Chondrocyte (in vitro differentiated cells): Measurements from ENCODE around the gene CCL23. TPM values are rescaled to one million over a fixed set of nuclear protein-coding genes. Genes with fewer than 3 reads are reported as not detected.

ENCODE experiments used
- DNase-seq: peaks from one replicate; pipeline ENCODE4 v3.0.0; 2021; ENCODE audit warnings: mixed read lengths, low spot score
- H3K27ac Mint-ChIP-seq: one replicate; pipeline ENCODE4 v1.8.0; 2021; ENCODE audit warnings: mild to moderate bottlenecking, moderate library complexity, mixed read lengths; ENCODE audit not compliant: unreplicated experiment
- H3K27me3 Mint-ChIP-seq: 2 replicates; pipeline ENCODE4 v1.8.0; 2021; ENCODE audit warnings: low read depth, mixed read lengths
- H3K36me3 Mint-ChIP-seq: 2 replicates; pipeline ENCODE4 v1.8.0; 2021; ENCODE audit warnings: low read depth, mixed read lengths
- H3K4me1 Mint-ChIP-seq: 2 replicates; pipeline ENCODE4 v1.8.0; 2021; ENCODE audit warnings: low read depth, mild to moderate bottlenecking, mixed read lengths
- H3K4me3 Mint-ChIP-seq: one replicate; pipeline ENCODE4 v1.8.0; 2021; ENCODE audit warnings: mild to moderate bottlenecking, moderate library complexity, mixed read lengths; ENCODE audit not compliant: unreplicated experiment
- H3K9me3 Mint-ChIP-seq: 2 replicates; pipeline ENCODE4 v1.8.0; 2021; ENCODE audit warnings: low read depth, mixed read lengths
- total RNA-seq: library from RNA; stranded (reverse); gene quantifications from 3 replicates; pipeline ENCODE4 v1.2.1, GENCODE V29; 2021
- TF ChIP-seq, protein P1 (sequence below): fragments of 200-600 bp; sonication (generic); IDR thresholded peaks from 2 replicates; pipeline ENCODE4 v1.5.0; 2021; ENCODE audit warnings: antibody characterized with exemption, mild to moderate bottlenecking, moderate library complexity

Gene CCL23
- total RNA-seq, 1 donor from 2014 or later: not detected

DNA sequence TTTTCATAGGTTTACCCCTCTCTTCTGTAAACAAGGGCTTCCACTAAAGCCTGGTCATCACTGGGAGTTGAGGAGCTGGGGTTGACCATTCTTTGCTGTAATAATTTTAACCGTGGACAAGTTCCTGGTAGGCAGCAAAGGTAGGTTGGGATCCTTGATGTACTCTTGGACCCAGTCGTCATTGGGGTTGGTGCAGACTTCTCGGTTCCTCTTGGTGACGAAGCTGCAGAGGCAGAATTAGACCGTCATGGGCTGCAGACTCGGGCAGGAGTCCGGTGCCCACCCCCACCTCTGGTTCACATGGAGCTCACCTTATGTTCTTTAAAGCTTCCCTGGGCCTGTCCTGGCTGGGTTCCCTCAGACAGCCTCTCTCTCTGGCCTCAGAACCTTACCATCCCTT lies 40.3 kb downstream of the CCL23 start:
- H3K9me3 Mint-ChIP-seq: no peaks in the 10 kb centered on the region
- TF ChIP-seq, protein P1, sequence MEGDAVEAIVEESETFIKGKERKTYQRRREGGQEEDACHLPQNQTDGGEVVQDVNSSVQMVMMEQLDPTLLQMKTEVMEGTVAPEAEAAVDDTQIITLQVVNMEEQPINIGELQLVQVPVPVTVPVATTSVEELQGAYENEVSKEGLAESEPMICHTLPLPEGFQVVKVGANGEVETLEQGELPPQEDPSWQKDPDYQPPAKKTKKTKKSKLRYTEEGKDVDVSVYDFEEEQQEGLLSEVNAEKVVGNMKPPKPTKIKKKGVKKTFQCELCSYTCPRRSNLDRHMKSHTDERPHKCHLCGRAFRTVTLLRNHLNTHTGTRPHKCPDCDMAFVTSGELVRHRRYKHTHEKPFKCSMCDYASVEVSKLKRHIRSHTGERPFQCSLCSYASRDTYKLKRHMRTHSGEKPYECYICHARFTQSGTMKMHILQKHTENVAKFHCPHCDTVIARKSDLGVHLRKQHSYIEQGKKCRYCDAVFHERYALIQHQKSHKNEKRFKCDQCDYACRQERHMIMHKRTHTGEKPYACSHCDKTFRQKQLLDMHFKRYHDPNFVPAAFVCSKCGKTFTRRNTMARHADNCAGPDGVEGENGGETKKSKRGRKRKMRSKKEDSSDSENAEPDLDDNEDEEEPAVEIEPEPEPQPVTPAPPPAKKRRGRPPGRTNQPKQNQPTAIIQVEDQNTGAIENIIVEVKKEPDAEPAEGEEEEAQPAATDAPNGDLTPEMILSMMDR: no peak

DNA sequence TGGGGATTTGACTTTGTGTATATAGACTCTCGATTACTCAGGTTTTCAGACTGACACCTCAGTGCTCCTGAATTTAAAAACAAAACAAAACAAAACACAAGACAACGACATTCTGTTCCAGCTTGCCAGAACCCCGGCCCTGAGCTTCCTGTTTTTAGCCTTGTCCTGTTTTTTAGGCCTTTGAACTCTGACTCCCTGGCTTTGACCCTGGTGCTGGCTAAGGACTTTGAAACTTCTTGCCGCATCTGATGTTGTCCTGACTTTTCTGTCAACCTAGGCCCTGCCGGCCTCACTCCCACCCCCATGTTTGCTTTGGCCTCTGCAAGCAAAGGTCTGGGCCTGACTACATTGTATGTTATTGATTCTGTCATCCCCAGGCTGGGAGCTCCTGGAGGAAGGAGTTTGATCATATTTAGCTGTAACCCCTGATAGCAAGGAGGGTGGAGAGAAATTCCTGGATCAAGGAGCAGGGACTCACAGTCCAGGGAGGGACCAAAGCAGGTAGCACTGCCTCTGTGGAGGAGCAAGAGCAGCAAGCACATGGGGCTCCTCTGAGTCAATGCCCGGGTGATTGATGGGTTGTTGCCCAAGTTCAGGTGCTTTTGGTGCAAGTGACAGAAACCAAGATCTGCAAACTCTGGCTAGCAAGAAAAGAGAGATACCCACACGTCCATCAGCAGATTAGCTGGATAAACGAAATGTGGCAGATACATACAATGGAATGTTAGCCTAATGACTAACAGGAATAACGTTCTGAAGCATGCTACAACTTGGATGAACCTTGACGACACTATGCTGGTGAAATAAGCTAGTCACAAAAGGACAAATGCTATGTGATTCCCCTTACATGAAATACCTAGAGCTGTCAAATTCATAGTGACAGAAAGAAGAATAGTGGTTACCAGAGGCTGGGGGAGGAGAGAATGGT lies 44.2 kb downstream of the CCL23 start:
- Mint-ChIP-seq H3K36me3 (no peaks in the 10 kb centered on the region), H3K27me3 (peaks cover 1% of the 10 kb centered on the region), H3K27ac (peak overlapping the region; percentile 39), H3K4me1 (peaks cover 11% of the 10 kb centered on the region), H3K4me3 (no peak overlapping the region), H3K9me3 (no peaks in the 10 kb centered on the region)
- no peak for DNase-seq
- TF ChIP-seq, protein P1: no peak

More for the DNA sequence above, 40.3 kb downstream of the CCL23 start:
- Mint-ChIP-seq H3K36me3 (no peaks in the 10 kb centered on the region), H3K4me1 (peaks cover 11% of the 10 kb centered on the region), H3K27ac (no peak overlapping the region), H3K4me3 (no peak overlapping the region), H3K27me3 (peaks cover 6% of the 10 kb centered on the region)
- no peak for DNase-seq

DNA sequence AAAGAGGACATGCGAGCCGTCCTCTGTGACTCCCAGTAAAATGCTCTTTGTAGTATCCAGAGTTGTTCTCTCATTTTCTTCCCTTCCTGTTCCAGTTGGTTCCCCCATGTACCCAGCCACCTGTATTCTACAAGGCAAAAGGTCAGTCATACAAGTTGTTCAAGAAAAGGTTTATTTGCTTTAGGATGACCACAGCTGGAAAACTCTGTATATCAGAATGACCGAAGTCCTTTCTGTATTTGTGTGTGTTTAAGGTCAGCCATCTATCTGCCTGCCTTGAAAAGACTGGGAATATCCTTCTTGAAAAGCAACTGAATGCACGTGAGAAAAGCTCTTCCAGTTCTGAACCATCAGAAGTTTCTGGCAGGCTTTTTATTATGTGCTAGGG lies 44.8 kb downstream of the CCL23 start:
- Mint-ChIP-seq H3K27ac (no peak overlapping the region), H3K36me3 (no peaks in the 10 kb centered on the region), H3K4me3 (no peak overlapping the region), H3K9me3 (no peaks in the 10 kb centered on the region), H3K27me3 (peaks cover 3% of the 10 kb centered on the region), H3K4me1 (peaks cover 11% of the 10 kb centered on the region)
- TF ChIP-seq, protein P1: no peak
- no peak for DNase-seq

DNA sequence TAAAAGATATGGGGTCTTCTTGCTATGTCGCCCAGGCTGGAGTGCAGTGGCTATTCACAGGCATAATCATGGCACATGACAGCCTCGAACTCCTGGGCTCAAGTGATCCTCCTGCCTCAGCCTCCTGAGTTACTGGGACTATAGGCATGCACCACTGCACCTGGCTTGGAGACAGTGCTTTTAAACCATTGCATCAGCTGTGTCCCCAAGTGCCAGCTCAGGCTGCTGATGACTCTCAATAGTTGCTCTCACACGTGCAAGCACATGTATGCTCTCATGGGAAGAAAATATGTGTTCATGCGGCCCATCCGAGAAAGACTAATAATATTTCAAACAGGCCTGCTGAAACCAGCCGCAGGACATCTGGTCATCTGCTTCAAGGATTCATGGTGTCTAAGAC lies 45.2 kb downstream of the CCL23 start:
- Mint-ChIP-seq H3K4me3 (no peak overlapping the region), H3K36me3 (no peaks in the 10 kb centered on the region)
- DNase-seq: no peak

DNA sequence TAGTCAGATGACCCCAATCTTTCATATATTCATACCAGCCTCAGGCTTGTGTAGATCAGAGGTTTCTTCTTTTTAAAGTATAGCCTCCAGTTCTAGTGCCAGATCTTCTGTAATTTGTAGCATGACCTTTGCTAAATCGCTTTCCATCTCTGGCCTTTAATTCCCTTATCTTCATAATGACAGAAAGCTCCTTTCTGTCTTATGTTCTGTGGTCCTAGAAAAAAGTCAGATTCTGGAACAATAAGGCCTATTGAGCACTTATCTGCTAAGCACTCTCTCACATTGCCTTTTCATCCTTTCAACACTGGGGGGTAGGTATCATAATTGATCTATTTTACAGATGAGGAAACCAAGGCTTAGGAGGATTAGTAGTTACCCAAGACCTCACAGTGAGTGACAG lies 45.7 kb downstream of the CCL23 start:
- H3K36me3 Mint-ChIP-seq: no peaks in the 10 kb centered on the region
- TF ChIP-seq, protein P1: no peak
- no peak overlapping the region for H3K27ac Mint-ChIP-seq
- H3K4me1 Mint-ChIP-seq: peaks cover 11% of the 10 kb centered on the region
- H3K4me3 Mint-ChIP-seq: no peak overlapping the region
- no peaks in the 10 kb centered on the region for H3K9me3 Mint-ChIP-seq
- DNase-seq: no peak
- peaks cover 4% of the 10 kb centered on the region for H3K27me3 Mint-ChIP-seq

More for the DNA sequence above, 45.2 kb downstream of the CCL23 start:
- H3K9me3 Mint-ChIP-seq: no peaks in the 10 kb centered on the region
- H3K27me3 Mint-ChIP-seq: peaks cover 4% of the 10 kb centered on the region
- TF ChIP-seq, protein P1: no peak
- H3K27ac Mint-ChIP-seq: no peak overlapping the region
- H3K4me1 Mint-ChIP-seq: peaks cover 11% of the 10 kb centered on the region
